Breast epithelium (tissue), 3 donors: Measurements from ENCODE around the gene STEAP4.

Experiments
- CTCF ChIP-seq, 3 donors: fragments of 450-650 bp; IDR thresholded peaks; one replicate each; pipeline ENCODE4 v1.5.1; 2016 to 2017; ENCODE audit warnings: antibody characterized with exemption in 3 of 3, mild to moderate bottlenecking in 3 of 3, moderate library complexity in 3 of 3
- POLR2A ChIP-seq: fragments of 450-650 bp; IDR thresholded peaks from one replicate; pipeline ENCODE4 v1.6.1; 2016; ENCODE audit warnings: antibody characterized with exemption, mild to moderate bottlenecking, moderate library complexity

- TF ChIP-seq CTCF (IDR thresholded peaks at IDR 0.05) (no peak), POLR2A (no peak)
These were observed 77.2 kb downstream of the STEAP4 start for GRCh38 chr7:88229302-88229995.
